Esophagus muscularis mucosa (tissue), 4 donors: ENCODE results near the gene BPIFB2. TPM values are rescaled to one million over a fixed set of nuclear protein-coding genes. Genes with fewer than 3 reads are reported as not detected.

ENCODE experiments used
- DNase-seq: peaks from one replicate; pipeline ENCODE4 v3.0.0-alpha.2; 2017; ENCODE audit errors: extremely low spot score
- H3K27ac ChIP-seq, 4 donors: fragments of 200-600 bp; sonication (generic); replicated peaks in 1 of 4; 1 replicate in 3 of 4; 2 replicates in 1 of 4; pipeline ENCODE4 v1.5.1; 2016 to 2019; ENCODE audit warnings: mild to moderate bottlenecking in 1 of 4
- H3K27me3 ChIP-seq, 4 donors: fragments of 200-600 bp; sonication (generic); one replicate each; pipeline versions ENCODE4 v1.5.1 to v1.6.0; 2016 to 2019
- H3K36me3 ChIP-seq, 4 donors: fragments of 200-600 bp; sonication (generic); one replicate each; pipeline ENCODE4 v1.5.1; 2016 to 2019
- H3K4me1 ChIP-seq, 4 donors: fragments of 200-600 bp; sonication (generic); one replicate each; pipeline ENCODE4 v1.5.1; 2016 to 2019
- H3K4me3 ChIP-seq, 4 donors: fragments of 200-600 bp; sonication (generic); 1 replicate in 2 of 4; 2 replicates in 2 of 4; pipeline ENCODE4 v1.5.1; 2016 to 2019; ENCODE audit warnings: mild to moderate bottlenecking in 4 of 4, moderate library complexity in 1 of 4
- H3K9me3 ChIP-seq, 4 donors: fragments of 200-600 bp; sonication (generic); 1 replicate in 3 of 4; 2 replicates in 1 of 4; pipeline ENCODE4 v1.5.1; 2016 to 2019
- CTCF ChIP-seq, 3 experiments: fragments of 200-600 bp in 2 of 3; fragments of 450-650 bp in 1 of 3; sonication (generic) in 2 of 3; IDR thresholded peaks; one replicate each; pipeline ENCODE4 v1.5.1; 2017 to 2019; ENCODE audit warnings: antibody characterized with exemption in 3 of 3, mild to moderate bottlenecking in 2 of 3, moderate library complexity in 1 of 3
- EP300 ChIP-seq: sonication (generic); formaldehyde crosslinking; IDR thresholded peaks from one replicate; pipeline ENCODE4 v1.6.1; 2017; ENCODE audit warnings: antibody characterized with exemption
- POLR2A ChIP-seq: fragments of 450-650 bp; IDR thresholded peaks from one replicate; pipeline ENCODE4 v1.6.1; 2017; ENCODE audit warnings: antibody characterized with exemption, moderate library complexity, mild to moderate bottlenecking, low read depth
- POLR2AphosphoS5 ChIP-seq, 2 donors: sonication (generic); formaldehyde crosslinking; IDR thresholded peaks; one replicate each; pipeline ENCODE4 v1.6.1; 2017; ENCODE audit warnings: antibody characterized with exemption in 2 of 2
- WGBS: methylation state at CpG from one replicate; pipeline ENCODE4 v1.1.5; 2018; 5-methylcytosine and 5-hydroxymethylcytosine counted together
- intact Hi-C: fragments of 100-400 bp; cut with DNase I; formaldehyde crosslinking; loops from one replicate; pipeline ENCODE4 v1.15.1; 2023
- total RNA-seq, 4 donors: library from RNA; depleted of rRNA; stranded (reverse); fragments of >200 nt; gene quantifications; one replicate each; pipeline versions ENCODE4 v1.1.0 to v1.2.1, GENCODE V29; 2016

BPIFB2 gene
- total RNA-seq, 4 donors from 2014 or later = not detected

- TF ChIP-seq EP300 (no peak), POLR2A (no peak), CTCF (IDR thresholded peaks at IDR 0.05) (no peak), POLR2AphosphoS5 (IDR thresholded peaks at IDR 0.05) (no peak)
- Histone ChIP-seq H3K27ac (no peak overlapping the region), H3K36me3 (no peaks in the 10 kb centered on the region), H3K27me3 (peaks cover 0 to 15% (median 0%) of the 10 kb centered on the region in 4 donors), H3K4me3 (no peak overlapping the region), H3K4me1 (no peaks in the 10 kb centered on the region), H3K9me3 (no peaks in the 10 kb centered on the region)
- WGBS = 67% methylated on average over 5 of the region's 5 CpGs
- no peak for DNase-seq
- intact Hi-C loops = no loop called here
Measured at GRCh38 chr20:33024609-33025317, 17.3 kb downstream of the BPIFB2 start.

GRCh38 chr20:33025318-33025876, 17.9 kb downstream of the BPIFB2 start:
- Histone ChIP-seq H3K36me3 (no peaks in the 10 kb centered on the region), H3K27ac (no peak overlapping the region), H3K4me3 (no peak overlapping the region), H3K9me3 (no peaks in the 10 kb centered on the region), H3K4me1 (no peaks in the 10 kb centered on the region), H3K27me3 (peaks cover 0 to 15% (median 0%) of the 10 kb centered on the region in 4 donors)
- TF ChIP-seq EP300 (no peak), CTCF (IDR thresholded peaks at IDR 0.05) (no peak), POLR2AphosphoS5 (IDR thresholded peaks at IDR 0.05) (no peak), POLR2A (no peak)
- 49% methylated on average over 9 of the region's 9 CpGs for WGBS
- no peak for DNase-seq
- intact Hi-C loops = no loop called here

GRCh38 chr20:33026072-33026778, 18.7 kb downstream of the BPIFB2 start:
- no peak overlapping the region for H3K27ac ChIP-seq
- no peak for DNase-seq
- H3K9me3 ChIP-seq = no peaks in the 10 kb centered on the region
- H3K4me3 ChIP-seq = no peak overlapping the region
- TF ChIP-seq POLR2AphosphoS5 (IDR thresholded peaks at IDR 0.05) (no peak), POLR2A (no peak), CTCF (IDR thresholded peaks at IDR 0.05) (no peak)
- H3K36me3 ChIP-seq = no peaks in the 10 kb centered on the region
- intact Hi-C loops = no loop called here
- WGBS = 66% methylated on average over 5 of the region's 5 CpGs
- peaks cover 0 to 15% (median 0%) of the 10 kb centered on the region in 4 donors for H3K27me3 ChIP-seq
- H3K4me1 ChIP-seq = no peaks in the 10 kb centered on the region

- H3K27me3 ChIP-seq = peaks cover 0 to 15% (median 0%) of the 10 kb centered on the region in 4 donors
- H3K27ac ChIP-seq = no peak overlapping the region
- no peaks in the 10 kb centered on the region for H3K36me3 ChIP-seq
- H3K9me3 ChIP-seq = no peaks in the 10 kb centered on the region
- intact Hi-C loops = no loop called here
- H3K4me3 ChIP-seq = no peak overlapping the region
- TF ChIP-seq POLR2A (no peak), POLR2AphosphoS5 (IDR thresholded peaks at IDR 0.05) (no peak), EP300 (no peak), CTCF (IDR thresholded peaks at IDR 0.05) (no peak)
- DNase-seq = no peak
- H3K4me1 ChIP-seq = no peaks in the 10 kb centered on the region
- WGBS = 86% methylated on average over 10 of the region's 10 CpGs
Measured at GRCh38 chr20:33026779-33027759, 19.6 kb downstream of the BPIFB2 start.
